HepG2 (cell line): ENCODE results near the gene TBC1D10B. TPM values are rescaled to one million over a fixed set of nuclear protein-coding genes. Genes with fewer than 3 reads are reported as not detected.

ENCODE experiments used
- BRCA1 ChIP-seq: sonication (generic); formaldehyde crosslinking; IDR thresholded peaks from 2 replicates; pipeline ENCODE4 v1.4.0; 2020; ENCODE audit warnings: missing genetic modification reagents
- DNMT3B ChIP-seq: conservative IDR thresholded peaks from 2 replicates; pipeline ENCODE4 v1.6.1; 2016; ENCODE audit warnings: missing biosample characterization, control low read depth
- GFI1 ChIP-seq: sonication (generic); formaldehyde crosslinking; IDR thresholded peaks from 2 replicates; pipeline ENCODE4 v1.5.0; 2020; ENCODE audit warnings: missing genetic modification reagents, mild to moderate bottlenecking, borderline replicate concordance
- GMEB2 ChIP-seq: IDR thresholded peaks from 2 replicates; pipeline ENCODE4 v1.6.1; 2016; ENCODE audit warnings: missing biosample characterization, missing genetic modification reagents, low read depth
- HES4 ChIP-seq: sonication (generic); formaldehyde crosslinking; IDR thresholded peaks from 2 replicates; pipeline ENCODE4 v1.9.0; 2021; ENCODE audit warnings: mild to moderate bottlenecking, missing genetic modification reagents, borderline replicate concordance
- KDM2A ChIP-seq: sonication (generic); formaldehyde crosslinking; IDR thresholded peaks from 2 replicates; pipeline ENCODE4 v1.4.0; 2020; ENCODE audit warnings: low read depth, missing genetic modification reagents, borderline replicate concordance
- KDM4B ChIP-seq: sonication (generic); formaldehyde crosslinking; IDR thresholded peaks from 2 replicates; pipeline ENCODE4 v1.4.0; 2020; ENCODE audit warnings: missing genetic modification reagents
- KDM6A ChIP-seq: IDR thresholded peaks from 2 replicates; pipeline ENCODE4 v1.6.1; 2016; ENCODE audit warnings: low read depth
- MLX ChIP-seq: IDR thresholded peaks from 2 replicates; pipeline ENCODE4 v1.6.1; 2016
- SCMH1 ChIP-seq: sonication (generic); formaldehyde crosslinking; IDR thresholded peaks from 2 replicates; pipeline ENCODE4 v1.9.0; 2021; ENCODE audit warnings: missing genetic modification reagents, mild to moderate bottlenecking, borderline replicate concordance
- SP140L ChIP-seq: sonication (generic); formaldehyde crosslinking; IDR thresholded peaks from 2 replicates; pipeline ENCODE4 v1.4.0; 2020; ENCODE audit warnings: missing genetic modification reagents, borderline replicate concordance
- ZNF142 ChIP-seq: sonication (generic); formaldehyde crosslinking; IDR thresholded peaks from 2 replicates; pipeline ENCODE4 v1.4.0; 2020; ENCODE audit warnings: missing genetic modification reagents
- ZNF441 ChIP-seq: sonication (generic); formaldehyde crosslinking; IDR thresholded peaks from 2 replicates; pipeline ENCODE4 v1.7.0; 2021; ENCODE audit warnings: missing genetic modification reagents, borderline replicate concordance
- ZNF484 ChIP-seq: sonication (generic); formaldehyde crosslinking; IDR thresholded peaks from 2 replicates; pipeline ENCODE4 v1.5.1; 2020; ENCODE audit warnings: mild to moderate bottlenecking, low read depth, missing genetic modification reagents, borderline replicate concordance
- ZNF562 ChIP-seq: sonication (generic); formaldehyde crosslinking; IDR thresholded peaks from 2 replicates; pipeline ENCODE4 v1.8.0; 2022; ENCODE audit warnings: missing genetic modification reagents, borderline replicate concordance
- ZNF616 ChIP-seq: sonication (generic); formaldehyde crosslinking; IDR thresholded peaks from 2 replicates; pipeline ENCODE4 v1.5.0; 2020; ENCODE audit warnings: low read depth, mild to moderate bottlenecking, missing genetic modification reagents
- ZSCAN20 ChIP-seq: sonication (generic); formaldehyde crosslinking; IDR thresholded peaks from 2 replicates; pipeline ENCODE4 v1.4.0; 2020; ENCODE audit warnings: missing genetic modification reagents, mild to moderate bottlenecking, borderline replicate concordance
- polyA plus RNA-seq, 8 experiments: library from polyadenylated mRNA; depleted of rRNA in 3 of 8; stranded (reverse) in 7 of 8; unstranded in 1 of 8; fragments of >200 nt; fragmentation: Illumina TruSeq in 4 of 8; extraction: Trizol in 4 of 8; gene quantifications; 2 replicates each; pipeline versions ENCODE4 v1.2.1 to v1.2.3, GENCODE V29; 2011 to 2016; ENCODE audit warnings: low read depth in 4 of 8, missing spikeins in 1 of 8, mixed read lengths in 1 of 8; ENCODE audit not compliant: insufficient read depth in 1 of 8
- total RNA-seq, 5 experiments: library from RNA; depleted of rRNA; stranded (reverse); fragments of >200 nt; fragmentation: Illumina TruSeq; extraction: Trizol; gene quantifications; 2 replicates each; pipeline ENCODE4 v1.2.3, GENCODE V29; 2016; ENCODE audit warnings: low read depth in 1 of 5
- TF ChIP-seq, protein P1 (sequence below): sonication (generic); formaldehyde crosslinking; IDR thresholded peaks from 2 replicates; pipeline ENCODE4 v1.5.1; 2020; ENCODE audit warnings: missing genetic modification reagents, mild to moderate bottlenecking, borderline replicate concordance
- TF ChIP-seq, protein P2 (sequence below): sonication (generic); formaldehyde crosslinking; IDR thresholded peaks from 2 replicates; pipeline ENCODE4 v1.8.0; 2022; ENCODE audit warnings: missing genetic modification reagents, low read depth, mild to moderate bottlenecking, borderline replicate concordance

The TBC1D10B gene
- total and polyA plus RNA-seq, 2 of the 13 experiments (the other 11 are each of a cell fraction or from before 2014, with no cell fraction given) = 15.7 to 24.8 TPM

GRCh38 chr16:30407102-30407803, 37.0 kb upstream of the TBC1D10B start, which contains the start of gene ZNF771 (continued):
- TF ChIP-seq GFI1 (CRISPR knock-in tag) (peak; percentile 78; the same call in 1 of the 2 replicates), HES4 (CRISPR knock-in tag) (no peak; the same call in 1 of the 2 replicates), ZSCAN20 (CRISPR knock-in tag) (no peak), KDM4B (CRISPR knock-in tag) (no peak; the same call in 1 of the 2 replicates), ZNF484 (CRISPR knock-in tag) (no peak), ZNF441 (peak; percentile 28; the same call in 1 of the 2 replicates), DNMT3B (no peak), KDM6A (CRISPR knock-in tag) (no peak), ZNF142 (0 out of 2 replicates have a peak, but pooled peaks have one; percentile 35), BRCA1 (CRISPR knock-in tag) (no peak), MLX (no peak), ZNF562 (CRISPR knock-in tag) (no peak), ZNF616 (0 out of 2 replicates have a peak, but pooled peaks have one; percentile 76), SCMH1 (no peak), SP140L (CRISPR knock-in tag) (0 out of 2 replicates have a peak, but pooled peaks have one; percentile 69), KDM2A (CRISPR knock-in tag) (peak; percentile 97), GMEB2 (no peak)
- TF ChIP-seq, protein P1, sequence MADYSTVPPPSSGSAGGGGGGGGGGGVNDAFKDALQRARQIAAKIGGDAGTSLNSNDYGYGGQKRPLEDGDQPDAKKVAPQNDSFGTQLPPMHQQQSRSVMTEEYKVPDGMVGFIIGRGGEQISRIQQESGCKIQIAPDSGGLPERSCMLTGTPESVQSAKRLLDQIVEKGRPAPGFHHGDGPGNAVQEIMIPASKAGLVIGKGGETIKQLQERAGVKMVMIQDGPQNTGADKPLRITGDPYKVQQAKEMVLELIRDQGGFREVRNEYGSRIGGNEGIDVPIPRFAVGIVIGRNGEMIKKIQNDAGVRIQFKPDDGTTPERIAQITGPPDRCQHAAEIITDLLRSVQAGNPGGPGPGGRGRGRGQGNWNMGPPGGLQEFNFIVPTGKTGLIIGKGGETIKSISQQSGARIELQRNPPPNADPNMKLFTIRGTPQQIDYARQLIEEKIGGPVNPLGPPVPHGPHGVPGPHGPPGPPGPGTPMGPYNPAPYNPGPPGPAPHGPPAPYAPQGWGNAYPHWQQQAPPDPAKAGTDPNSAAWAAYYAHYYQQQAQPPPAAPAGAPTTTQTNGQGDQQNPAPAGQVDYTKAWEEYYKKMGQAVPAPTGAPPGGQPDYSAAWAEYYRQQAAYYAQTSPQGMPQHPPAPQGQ (CRISPR knock-in tag) = no peak
- TF ChIP-seq, protein P2, sequence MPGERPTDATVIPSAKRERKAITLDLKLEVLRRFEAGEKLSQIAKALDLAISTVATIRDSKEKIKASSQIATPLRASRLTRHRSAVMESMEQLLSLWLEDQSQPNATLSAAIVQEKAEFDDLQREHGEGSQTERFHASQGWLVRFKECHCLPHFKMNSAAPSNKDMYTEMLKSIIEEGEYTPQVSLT (CRISPR knock-in tag) = no peak
